Thymus (tissue), 14 donors: ENCODE measurements around the gene DGKH. TPM values are rescaled to one million over a fixed set of nuclear protein-coding genes. Genes with fewer than 3 reads are reported as not detected.

Experiments
- DNase-seq, 9 donors: peaks; one replicate each; pipeline ENCODE4 v3.0.0-alpha.2; 2013; ENCODE audit warnings: low spot score in 9 of 9, low read depth in 6 of 9, missing footprints in 1 of 9
- H3K27ac ChIP-seq, 2 donors: one replicate each; pipeline ENCODE4 v1.5.1; 2013; ENCODE audit warnings: control low read depth in 1 of 2, low read depth in 1 of 2, low read length in 1 of 2, mild to moderate bottlenecking in 1 of 2, moderate library complexity in 1 of 2
- H3K27me3 ChIP-seq, 2 donors: one replicate each; pipeline ENCODE4 v1.5.1; 2013; ENCODE audit warnings: low read length in 1 of 2; ENCODE audit not compliant: control insufficient read depth in 2 of 2, insufficient read depth in 1 of 2
- H3K36me3 ChIP-seq, 2 donors: one replicate each; pipeline ENCODE4 v1.5.1; 2013; ENCODE audit warnings: low read length in 1 of 2, mild to moderate bottlenecking in 1 of 2, moderate library complexity in 1 of 2; ENCODE audit not compliant: control insufficient read depth in 2 of 2, insufficient read depth in 2 of 2
- H3K4me1 ChIP-seq, 2 donors: one replicate each; pipeline ENCODE4 v1.5.1; 2013; ENCODE audit warnings: low read length in 2 of 2; ENCODE audit not compliant: control insufficient read depth in 2 of 2, insufficient read depth in 2 of 2
- H3K4me3 ChIP-seq, 2 donors: one replicate each; pipeline ENCODE4 v1.5.1; 2013; ENCODE audit warnings: low read length in 2 of 2, control low read depth in 1 of 2, mild to moderate bottlenecking in 1 of 2
- H3K9me3 ChIP-seq, 2 donors: one replicate each; pipeline ENCODE4 v1.5.1; 2013; ENCODE audit warnings: low read length in 1 of 2, mild to moderate bottlenecking in 1 of 2; ENCODE audit not compliant: control insufficient read depth in 2 of 2, insufficient read depth in 1 of 2
- WGBS: extraction: QIAGEN DNeasy Blood & Tissue Kit; methylation state at CpG from one replicate; pipeline ENCODE4 v1.1.7; 2013; 5-methylcytosine and 5-hydroxymethylcytosine counted together
- long read RNA-seq, 10 donors: transcript quantifications; one replicate each; lab custom pipeline, GENCODE V29; 2026
- polyA plus RNA-seq: library from polyadenylated mRNA; stranded (reverse); fragments of 200-250 nt; gene quantifications from one replicate; pipeline ENCODE4 v1.2.3, GENCODE V29; 2013
- total RNA-seq: library from RNA; stranded (reverse); fragments of 120-200 nt; gene quantifications from one replicate; pipeline ENCODE4 v1.2.4, GENCODE V29; 2013
- donor health status: healthy.

Gene DGKH
- total RNA-seq (5.3 TPM), polyA plus RNA-seq (5.9 TPM)
- long read RNA-seq, donor 1, result 0 reads
- long read RNA-seq, donor 2, result 0 reads
- long read RNA-seq, donor 3, partial matches to known transcripts, result 17 of 17 reads
- long read RNA-seq, donor 3, other reads (novel, unspliced or antisense), result 0 of 17 reads
- long read RNA-seq, donor 4, result 0 reads
- long read RNA-seq, donor 5, result 0 reads
- long read RNA-seq, donor 6, result 0 reads
- long read RNA-seq, donor 7, result 0 reads
- long read RNA-seq, donor 8, result 0 reads
- long read RNA-seq, donor 9, result 0 reads
- long read RNA-seq, donor 10, result 0 reads

GRCh38 chr13:42048342-42048683 lies at the start of gene DGKH:
Gene DGKH, plus strand, starts transcription at chr13:42048648. Its CDS starts 126 bp downstream, at chr13:42048774.
- no peaks in the 10 kb centered on the region for H3K9me3 ChIP-seq
- H3K36me3 ChIP-seq, result no peaks in the 10 kb centered on the region
- H3K27ac ChIP-seq, result peak within 1 kb of the TSS; percentile 87 to 90
- peak within 1 kb of the TSS; percentile 79 to 93 for H3K4me3 ChIP-seq
- WGBS, result 2% methylated on average over 32 of the region's 32 CpGs
- peak in 1 of 9 donors; percentile 22 for DNase-seq
- peaks cover 6 to 11% of the 10 kb centered on the region in 2 donors for H3K4me1 ChIP-seq
- peaks cover 0 to 5% of the 10 kb centered on the region in 2 donors for H3K27me3 ChIP-seq

- H3K9me3 ChIP-seq, result no peaks in the 10 kb centered on the region
- WGBS, result 94% methylated on average over 2 of the region's 2 CpGs
Observed at GRCh38 chr13:42000846-42001245, 47.6 kb upstream of the DGKH start.

GRCh38 chr13:42001580-42001979 lies 46.9 kb upstream of the DGKH start:
- no peaks in the 10 kb centered on the region for H3K9me3 ChIP-seq
- H3K27me3 ChIP-seq, result no peaks in the 10 kb centered on the region
- H3K27ac ChIP-seq, result no peak overlapping the region
- no peak for DNase-seq
- no peak overlapping the region for H3K4me3 ChIP-seq
- no peaks in the 10 kb centered on the region for H3K4me1 ChIP-seq
- H3K36me3 ChIP-seq, result no peaks in the 10 kb centered on the region
- 86% methylated on average over 6 of the region's 6 CpGs for WGBS

More at GRCh38 chr13:42000846-42001245, 47.6 kb upstream of the DGKH start:
- Histone ChIP-seq H3K4me3 (no peak overlapping the region), H3K4me1 (no peaks in the 10 kb centered on the region), H3K36me3 (no peaks in the 10 kb centered on the region), H3K27me3 (no peaks in the 10 kb centered on the region), H3K27ac (no peak overlapping the region)
- no peak for DNase-seq

- Histone ChIP-seq H3K9me3 (no peaks in the 10 kb centered on the region), H3K27me3 (no peaks in the 10 kb centered on the region), H3K4me3 (no peak overlapping the region), H3K4me1 (no peaks in the 10 kb centered on the region), H3K36me3 (no peaks in the 10 kb centered on the region), H3K27ac (no peak overlapping the region)
- 96% methylated on average over 2 of the region's 2 CpGs for WGBS
- DNase-seq, result no peak
Observed at GRCh38 chr13:42002066-42002465, 46.4 kb upstream of the DGKH start.

GRCh38 chr13:42007844-42008243 lies 40.6 kb upstream of the DGKH start:
- no peak overlapping the region for H3K27ac ChIP-seq
- H3K27me3 ChIP-seq, result no peaks in the 10 kb centered on the region
- WGBS, result 92% methylated on average over 1 of the region's 1 CpG
- H3K9me3 ChIP-seq, result no peaks in the 10 kb centered on the region
- H3K4me3 ChIP-seq, result no peak overlapping the region
- DNase-seq, result no peak
- no peaks in the 10 kb centered on the region for H3K36me3 ChIP-seq
- H3K4me1 ChIP-seq, result no peaks in the 10 kb centered on the region

GRCh38 chr13:42009057-42009456 lies 39.4 kb upstream of the DGKH start:
- Histone ChIP-seq H3K27ac (no peak overlapping the region), H3K4me1 (no peaks in the 10 kb centered on the region), H3K27me3 (no peaks in the 10 kb centered on the region), H3K4me3 (no peak overlapping the region), H3K36me3 (no peaks in the 10 kb centered on the region), H3K9me3 (no peaks in the 10 kb centered on the region)
- no peak for DNase-seq
- 98% methylated on average over 4 of the region's 4 CpGs for WGBS

GRCh38 chr13:42011601-42012350 lies 36.7 kb upstream of the DGKH start:
- Histone ChIP-seq H3K4me3 (no peak overlapping the region), H3K4me1 (no peaks in the 10 kb centered on the region), H3K27me3 (no peaks in the 10 kb centered on the region), H3K9me3 (no peaks in the 10 kb centered on the region), H3K36me3 (no peaks in the 10 kb centered on the region), H3K27ac (no peak overlapping the region)
- no peak for DNase-seq
- WGBS, result 89% methylated on average over 16 of the region's 16 CpGs

GRCh38 chr13:42014119-42014518 lies 34.3 kb upstream of the DGKH start:
- H3K4me1 ChIP-seq, result no peaks in the 10 kb centered on the region
- no peaks in the 10 kb centered on the region for H3K36me3 ChIP-seq
- DNase-seq, result no peak
- WGBS, result 97% methylated on average over 4 of the region's 4 CpGs
- no peak overlapping the region for H3K27ac ChIP-seq
- no peaks in the 10 kb centered on the region for H3K9me3 ChIP-seq
- H3K27me3 ChIP-seq, result no peaks in the 10 kb centered on the region
- H3K4me3 ChIP-seq, result no peak overlapping the region

- Histone ChIP-seq H3K4me1 (no peaks in the 10 kb centered on the region), H3K27me3 (no peaks in the 10 kb centered on the region), H3K4me3 (no peak overlapping the region), H3K27ac (no peak overlapping the region), H3K36me3 (no peaks in the 10 kb centered on the region), H3K9me3 (no peaks in the 10 kb centered on the region)
- no peak for DNase-seq
- 91% methylated on average over 2 of the region's 2 CpGs for WGBS
Observed at GRCh38 chr13:42017264-42017663, 31.2 kb upstream of the DGKH start.
